Pancreas (tissue), 10 donors: ENCODE data around the gene SYTL5. TPM values are rescaled to one million over a fixed set of nuclear protein-coding genes. Genes with fewer than 3 reads are reported as not detected.

ENCODE experiments used
- ATAC-seq, 4 donors: fragments of 200-7000 bp; cut with Tn5 transposase; one replicate each; pipeline versions ENCODE4 v1.8.0 to v1.9.1; 2020; ENCODE audit warnings: mild to moderate bottlenecking in 4 of 4, moderate library complexity in 4 of 4
- DNase-seq, 6 donors: peaks; one replicate each; pipeline ENCODE4 v3.0.0-alpha.2; 2020
- FAIRE-seq: peaks from 2 replicates; lab custom pipeline; 2012; peaks lifted over from hg19 to GRCh38; lab: Jason Lieb, UNC
- H3K27ac ChIP-seq, 4 donors: fragments of 200-600 bp; sonication (generic); 1 replicate in 3 of 4; 2 replicates in 1 of 4; pipeline versions ENCODE4 v1.5.0 to v1.8.0; 2020
- H3K27me3 ChIP-seq, 4 donors: fragments of 200-600 bp; one replicate each; pipeline ENCODE4 v1.8.0; 2021
- H3K36me3 ChIP-seq, 3 donors: fragments of 200-600 bp; sonication (generic) in 1 of 3; one replicate each; pipeline versions ENCODE4 v1.5.0 to v1.8.0; 2020 to 2021
- H3K4me1 ChIP-seq, 3 donors: fragments of 200-600 bp; one replicate each; pipeline ENCODE4 v1.8.0; 2021
- H3K4me3 ChIP-seq, 4 donors: fragments of 200-600 bp; sonication (generic) in 2 of 4; one replicate each; pipeline versions ENCODE4 v1.5.0 to v1.8.0; 2020 to 2021
- H3K9me3 ChIP-seq, 4 donors: fragments of 200-600 bp; one replicate each; pipeline ENCODE4 v1.8.0; 2021
- CTCF ChIP-seq, 4 donors: fragments of 200-600 bp; sonication (generic) in 3 of 4; IDR thresholded peaks; one replicate each; pipeline versions ENCODE4 v1.5.0 to v1.8.0; 2021; ENCODE audit warnings: antibody characterized with exemption in 4 of 4
- WGBS, 2 donors: extraction: QIAGEN DNeasy Blood & Tissue Kit; methylation state at CpG; one replicate each; pipeline ENCODE4 v1.1.7; 2013; 5-methylcytosine and 5-hydroxymethylcytosine counted together
- intact Hi-C, 3 donors: fragments of 100-400 bp; cut with DNase I; formaldehyde crosslinking; loops; one replicate each; pipeline versions ENCODE4 v1.11.1 to v1.14.2; 2022
- polyA plus RNA-seq, 2 donors: library from polyadenylated mRNA; stranded (reverse); fragments of 200-250 nt; gene quantifications; one replicate each; pipeline ENCODE4 v1.2.3, GENCODE V29; 2013
- total RNA-seq, 6 donors: library from RNA; stranded (reverse); fragmentation: NEBNext Ultra II Directional in 4 of 6; extraction: Animal tissue kit (Norgen Biotek cat#: 25700) in 4 of 6; gene quantifications; one replicate each; pipeline versions ENCODE4 v1.2.1 to v1.2.4, GENCODE V29; 2021 to 2023
- donor health status: healthy with polysubstance abuse.
- donor health status: DM: no; HTN: no; CAD: no; lungs with moderate emphysema.
- donor health status: DM: no; HTN: no; CAD: no.
- donor health status: control.
- donor health status: control.
- donor health status: Bipolar disorder and iron deficiency.
- donor health status: DM: yes; HTN: yes; CAD: no.
- donor health status: DM: no; HTN: no; CAD: no.
- donor health status: DM: no; HTN: no; CAD: no.
- donor health status: DM: yes; HTN: yes; CAD: no.

The SYTL5 gene
- total and polyA plus RNA-seq, 8 donors: 0.77 to 5.9 (median 2.4) TPM

- TF ChIP-seq CTCF (IDR thresholded peaks at IDR 0.05): no peak
- intact Hi-C loops: no loop called here
- Histone ChIP-seq H3K4me1 (no peaks in the 10 kb centered on the region), H3K9me3 (no peaks in the 10 kb centered on the region), H3K27me3 (peaks cover 0 to 5% (median 0%) of the 10 kb centered on the region in 4 donors), H3K27ac (no peak overlapping the region), H3K4me3 (no peak overlapping the region), H3K36me3 (no peaks in the 10 kb centered on the region)
- ATAC-seq (no peak), FAIRE-seq (no peak), DNase-seq (no peak)
- WGBS, 2 donors: 71 to 87% methylated on average over 2 of the region's 2 CpGs
Measured at GRCh38 chrX:37967714-37968113, 38.6 kb upstream of the SYTL5 start.

- ATAC-seq (no peak), FAIRE-seq (no peak)
- TF ChIP-seq CTCF (IDR thresholded peaks at IDR 0.05): no peak
Measured at GRCh38 chrX:37975421-37975820, 30.9 kb upstream of the SYTL5 start.

GRCh38 chrX:37976153-37976552 is 30.2 kb upstream of the SYTL5 start:
- no peak for DNase-seq
- no peak overlapping the region for H3K27ac ChIP-seq
- TF ChIP-seq CTCF (IDR thresholded peaks at IDR 0.05): no peak
- no peak for ATAC-seq
- no peaks in the 10 kb centered on the region for H3K36me3 ChIP-seq
- H3K4me3 ChIP-seq: no peak overlapping the region
- WGBS, 2 donors: 56 to 80% methylated on average over 1 of the region's 1 CpG
- FAIRE-seq: no peak
- H3K9me3 ChIP-seq: no peaks in the 10 kb centered on the region
- H3K4me1 ChIP-seq: no peaks in the 10 kb centered on the region
- H3K27me3 ChIP-seq: peaks cover 0 to 8% (median 2%) of the 10 kb centered on the region in 4 donors
- intact Hi-C loops: no loop called here

More at GRCh38 chrX:37975421-37975820, 30.9 kb upstream of the SYTL5 start:
- intact Hi-C loops: no loop called here
- Histone ChIP-seq H3K9me3 (no peaks in the 10 kb centered on the region), H3K36me3 (no peaks in the 10 kb centered on the region), H3K4me3 (no peak overlapping the region), H3K27ac (no peak overlapping the region), H3K27me3 (peaks cover 0 to 4% (median 2%) of the 10 kb centered on the region in 4 donors), H3K4me1 (no peaks in the 10 kb centered on the region)
- DNase-seq: no peak
- 91 to 95% methylated on average over 3 of the region's 3 CpGs for WGBS, 2 donors

- H3K4me1 ChIP-seq: no peaks in the 10 kb centered on the region
- FAIRE-seq (no peak), DNase-seq (no peak), ATAC-seq (no peak)
- H3K9me3 ChIP-seq: no peaks in the 10 kb centered on the region
- peaks cover 0 to 22% (median 4%) of the 10 kb centered on the region in 4 donors for H3K27me3 ChIP-seq
- intact Hi-C loops: no loop called here
- no peaks in the 10 kb centered on the region for H3K36me3 ChIP-seq
- H3K4me3 ChIP-seq: no peak overlapping the region
- no peak overlapping the region for H3K27ac ChIP-seq
- no peak for TF ChIP-seq CTCF (IDR thresholded peaks at IDR 0.05)
Measured at GRCh38 chrX:37984880-37985279, 21.5 kb upstream of the SYTL5 start.

- 62 to 97% methylated on average over 1 of the region's 1 CpG for WGBS, 2 donors
- TF ChIP-seq CTCF (IDR thresholded peaks at IDR 0.05): no peak
Measured at GRCh38 chrX:37986893-37987292, 19.5 kb upstream of the SYTL5 start.

More at GRCh38 chrX:37986893-37987292, 19.5 kb upstream of the SYTL5 start:
- Histone ChIP-seq H3K27ac (no peak overlapping the region), H3K4me3 (no peak overlapping the region), H3K27me3 (peaks cover 0 to 17% (median 2%) of the 10 kb centered on the region in 4 donors), H3K9me3 (no peaks in the 10 kb centered on the region), H3K36me3 (no peaks in the 10 kb centered on the region), H3K4me1 (no peaks in the 10 kb centered on the region)
- intact Hi-C loops: no loop called here
- no peak for DNase-seq
- no peak for FAIRE-seq
- ATAC-seq: no peak
